ENCODE data around the gene ABCA5.

DNA sequence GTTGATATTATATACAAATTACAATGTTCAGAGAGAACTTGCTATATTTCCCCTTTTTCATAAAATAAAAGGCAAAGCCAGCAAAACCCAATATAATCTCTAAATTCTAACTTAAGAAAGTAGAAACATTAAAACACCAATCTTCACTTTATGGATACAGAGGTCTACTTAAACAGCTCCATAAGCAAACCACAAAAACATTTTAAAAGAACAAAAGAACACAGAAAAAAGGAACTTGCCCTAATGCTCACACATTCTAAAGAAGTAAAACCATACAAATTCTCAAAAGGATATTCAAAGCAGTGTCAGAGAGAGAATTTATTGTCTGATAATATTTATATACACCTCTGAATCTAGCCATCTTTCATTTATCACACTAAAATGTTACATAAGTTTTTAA is 98.9 kb downstream of the ABCA5 start:
- TF ChIP-seq ZNF138 (CRISPR knock-in tag; IDR thresholded peaks at IDR 0.05; ENCODE audit: low read depth) (no peak), STAT5B (CRISPR knock-in tag; IDR thresholded peaks at IDR 0.05) (no peak), ZSCAN29 (CRISPR knock-in tag; conservative IDR thresholded peaks at IDR 0.05) (no peak), POLR2A (IDR thresholded peaks at IDR 0.05; ENCODE audit: insufficient read depth in 1 of 2, low read depth in 2 of 2, low read length in 2 of 2) (no peak), POLR2AphosphoS5 (IDR thresholded peaks at IDR 0.05; ENCODE audit: low read depth, low read length) (no peak), ZNF792 (CRISPR knock-in tag; IDR thresholded peaks at IDR 0.05) (no peak), RNF2 (conservative IDR thresholded peaks at IDR 0.05; ENCODE audit: low read depth) (no peak), YY1 (IDR thresholded peaks at IDR 0.05; ENCODE audit: insufficient read depth, insufficient replicate concordance, low read depth, low read length) (no peak), XRCC5 (optimal IDR thresholded peaks at IDR 0.05; ENCODE audit: low read length) (no peak), RXRA (CRISPR knock-in tag; IDR thresholded peaks at IDR 0.05) (no peak), ZNF816 (CRISPR knock-in tag; IDR thresholded peaks at IDR 0.05; ENCODE audit: borderline replicate concordance) (no peak)
- TF ChIP-seq, protein P1, sequence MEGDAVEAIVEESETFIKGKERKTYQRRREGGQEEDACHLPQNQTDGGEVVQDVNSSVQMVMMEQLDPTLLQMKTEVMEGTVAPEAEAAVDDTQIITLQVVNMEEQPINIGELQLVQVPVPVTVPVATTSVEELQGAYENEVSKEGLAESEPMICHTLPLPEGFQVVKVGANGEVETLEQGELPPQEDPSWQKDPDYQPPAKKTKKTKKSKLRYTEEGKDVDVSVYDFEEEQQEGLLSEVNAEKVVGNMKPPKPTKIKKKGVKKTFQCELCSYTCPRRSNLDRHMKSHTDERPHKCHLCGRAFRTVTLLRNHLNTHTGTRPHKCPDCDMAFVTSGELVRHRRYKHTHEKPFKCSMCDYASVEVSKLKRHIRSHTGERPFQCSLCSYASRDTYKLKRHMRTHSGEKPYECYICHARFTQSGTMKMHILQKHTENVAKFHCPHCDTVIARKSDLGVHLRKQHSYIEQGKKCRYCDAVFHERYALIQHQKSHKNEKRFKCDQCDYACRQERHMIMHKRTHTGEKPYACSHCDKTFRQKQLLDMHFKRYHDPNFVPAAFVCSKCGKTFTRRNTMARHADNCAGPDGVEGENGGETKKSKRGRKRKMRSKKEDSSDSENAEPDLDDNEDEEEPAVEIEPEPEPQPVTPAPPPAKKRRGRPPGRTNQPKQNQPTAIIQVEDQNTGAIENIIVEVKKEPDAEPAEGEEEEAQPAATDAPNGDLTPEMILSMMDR (CRISPR knock-in tag; IDR thresholded peaks at IDR 0.05) = no peak
